ENCODE results near the gene HDAC4. TPM values are rescaled to one million over a fixed set of nuclear protein-coding genes. Genes with fewer than 3 reads are reported as not detected.

Gene HDAC4
- total RNA-seq, 1 experiment from 2014 or later, result 40.1 TPM

DNA sequence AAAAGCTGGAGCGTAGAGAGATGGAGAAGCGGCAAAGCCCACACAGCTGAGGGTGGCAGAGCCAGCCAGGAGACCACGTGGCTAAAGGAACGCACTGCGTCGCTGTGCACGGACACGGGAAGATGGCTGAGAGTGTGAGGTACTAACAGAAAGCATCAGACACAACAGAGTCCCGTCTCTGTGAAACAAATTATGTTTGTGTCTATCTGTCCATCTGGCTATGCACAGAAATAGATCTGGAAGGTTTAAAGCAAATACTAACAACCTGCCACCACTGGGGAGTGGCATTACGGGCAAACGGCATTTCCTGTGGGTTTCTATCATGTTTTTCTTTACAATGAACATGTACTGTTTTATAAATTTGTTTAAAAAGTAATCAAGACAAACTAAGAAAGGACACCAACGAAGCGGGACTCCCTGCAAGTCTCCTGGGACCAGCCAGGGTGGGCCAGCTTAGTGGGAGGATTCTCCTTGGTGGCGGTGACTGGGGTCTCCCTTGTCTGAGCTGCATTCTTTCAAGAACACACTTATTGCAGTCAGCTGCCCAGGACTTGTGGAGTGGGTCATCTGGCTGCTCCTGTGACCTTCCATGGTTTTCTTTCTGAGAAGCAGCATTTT, 290.8 kb downstream of the HDAC4 start:
- in situ Hi-C loops (cut with HindIII; ENCODE audit: low pct_unique_long_range_greater_than_20kb, low sequenced_read_pairs), result no loop called here
- ChIA-PET POLR2A (no interaction called here), CTCF (no interaction called here)
- no peak overlapping the region for H3K27ac ChIP-seq (ENCODE audit: low read length)
- TF ChIP-seq SIN3A (IDR thresholded peaks at IDR 0.05; ENCODE audit: borderline replicate concordance, insufficient read depth, low read depth, low read length) (no peak), TCF7L2 (IDR thresholded peaks at IDR 0.05; ENCODE audit: low read depth, low read length) (no peak), POLR2AphosphoS5 (IDR thresholded peaks at IDR 0.05; ENCODE audit: low read depth, low read length) (no peak), CTCF (IDR thresholded peaks at IDR 0.05) (no peak)
- TF ChIP-seq, protein P1, sequence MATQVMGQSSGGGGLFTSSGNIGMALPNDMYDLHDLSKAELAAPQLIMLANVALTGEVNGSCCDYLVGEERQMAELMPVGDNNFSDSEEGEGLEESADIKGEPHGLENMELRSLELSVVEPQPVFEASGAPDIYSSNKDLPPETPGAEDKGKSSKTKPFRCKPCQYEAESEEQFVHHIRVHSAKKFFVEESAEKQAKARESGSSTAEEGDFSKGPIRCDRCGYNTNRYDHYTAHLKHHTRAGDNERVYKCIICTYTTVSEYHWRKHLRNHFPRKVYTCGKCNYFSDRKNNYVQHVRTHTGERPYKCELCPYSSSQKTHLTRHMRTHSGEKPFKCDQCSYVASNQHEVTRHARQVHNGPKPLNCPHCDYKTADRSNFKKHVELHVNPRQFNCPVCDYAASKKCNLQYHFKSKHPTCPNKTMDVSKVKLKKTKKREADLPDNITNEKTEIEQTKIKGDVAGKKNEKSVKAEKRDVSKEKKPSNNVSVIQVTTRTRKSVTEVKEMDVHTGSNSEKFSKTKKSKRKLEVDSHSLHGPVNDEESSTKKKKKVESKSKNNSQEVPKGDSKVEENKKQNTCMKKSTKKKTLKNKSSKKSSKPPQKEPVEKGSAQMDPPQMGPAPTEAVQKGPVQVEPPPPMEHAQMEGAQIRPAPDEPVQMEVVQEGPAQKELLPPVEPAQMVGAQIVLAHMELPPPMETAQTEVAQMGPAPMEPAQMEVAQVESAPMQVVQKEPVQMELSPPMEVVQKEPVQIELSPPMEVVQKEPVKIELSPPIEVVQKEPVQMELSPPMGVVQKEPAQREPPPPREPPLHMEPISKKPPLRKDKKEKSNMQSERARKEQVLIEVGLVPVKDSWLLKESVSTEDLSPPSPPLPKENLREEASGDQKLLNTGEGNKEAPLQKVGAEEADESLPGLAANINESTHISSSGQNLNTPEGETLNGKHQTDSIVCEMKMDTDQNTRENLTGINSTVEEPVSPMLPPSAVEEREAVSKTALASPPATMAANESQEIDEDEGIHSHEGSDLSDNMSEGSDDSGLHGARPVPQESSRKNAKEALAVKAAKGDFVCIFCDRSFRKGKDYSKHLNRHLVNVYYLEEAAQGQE (IDR thresholded peaks at IDR 0.05; ENCODE audit: insufficient read depth in 1 of 2, low read depth in 2 of 2, low read length in 1 of 2), result no peak
- intact Hi-C loops (cut with micrococcal nuclease; ENCODE audit: unreplicated experiment), result loop anchor here (10.0 kb wide), 1 partner anchor 75 kb away; no protein-coding TSS in a partner anchor
- DNase-seq (ENCODE audit: low read depth, low spot score) (no peak), ATAC-seq (no peak)
- BruUV-seq (replicated peaks), result no TSS peak
- H3K27me3 ChIP-seq (ENCODE audit: control insufficient read depth, insufficient read depth, low read length), result no peaks in the 10 kb centered on the region
- H3K9me3 ChIP-seq (ENCODE audit: control insufficient read depth, insufficient read depth, low read depth, low read length), result no peaks in the 10 kb centered on the region
- no peak overlapping the region for H3K4me3 ChIP-seq (ENCODE audit: low read depth in 2 of 2, low read length in 2 of 2)
- H3K4me1 ChIP-seq (ENCODE audit: control insufficient read depth, insufficient read depth, low read length), result no peaks in the 10 kb centered on the region
- H3K36me3 ChIP-seq (ENCODE audit: control insufficient read depth, insufficient read depth, low read length), result no peaks in the 10 kb centered on the region

DNA sequence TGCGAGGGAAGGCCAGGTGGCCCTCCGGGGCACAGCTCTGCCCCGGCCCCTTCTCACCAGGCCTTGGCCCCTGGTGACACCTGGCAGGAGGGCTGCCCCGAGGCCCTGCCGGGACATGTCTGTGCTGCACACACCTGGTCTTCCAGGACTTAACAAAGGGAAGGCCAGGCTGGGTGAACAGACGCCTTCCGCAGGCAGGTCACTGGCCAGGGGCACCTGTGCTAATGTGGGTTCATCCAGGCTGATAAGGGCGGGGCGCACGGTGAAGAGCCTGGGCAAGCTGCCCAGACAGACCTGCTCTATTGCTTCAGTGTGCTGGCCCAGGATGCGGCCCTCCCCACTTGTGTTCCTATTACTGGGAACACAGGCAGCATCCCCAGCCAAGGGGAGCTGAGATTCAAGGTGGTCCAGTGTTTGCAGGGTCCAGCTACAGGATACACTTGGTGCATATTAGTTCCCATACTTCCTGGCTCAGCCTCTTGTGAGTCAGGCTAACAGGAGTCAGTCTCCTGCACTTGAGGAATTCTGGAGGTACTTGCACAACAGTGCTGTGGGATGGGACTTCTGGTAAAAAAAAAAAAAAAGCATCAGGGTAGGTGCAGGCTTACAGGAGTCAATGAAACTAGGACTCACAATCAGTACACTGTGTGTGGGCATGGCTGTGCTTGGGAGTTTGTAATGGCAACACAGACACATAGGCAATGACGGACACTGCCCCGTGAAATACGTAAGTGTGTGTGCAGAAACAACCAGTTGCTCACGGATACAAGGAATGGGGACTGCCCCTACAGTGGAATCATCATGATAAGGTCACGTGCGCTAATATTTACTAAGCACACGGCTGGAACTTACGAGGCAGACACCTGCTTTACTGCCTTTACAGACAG, 291.5 kb downstream of the HDAC4 start:
- DNase-seq (ENCODE audit: low read depth, low spot score), result no peak
- no peaks in the 10 kb centered on the region for H3K27me3 ChIP-seq (ENCODE audit: control insufficient read depth, insufficient read depth, low read length)
- TF ChIP-seq, protein P1 (IDR thresholded peaks at IDR 0.05; ENCODE audit: insufficient read depth in 1 of 2, low read depth in 2 of 2, low read length in 1 of 2), result no peak
- TF ChIP-seq CTCF (IDR thresholded peaks at IDR 0.05), result no peak
- no peak for TF ChIP-seq SIN3A (IDR thresholded peaks at IDR 0.05; ENCODE audit: borderline replicate concordance, insufficient read depth, low read depth, low read length)
- no peak for TF ChIP-seq POLR2AphosphoS5 (IDR thresholded peaks at IDR 0.05; ENCODE audit: low read depth, low read length)
- no peak for TF ChIP-seq TCF7L2 (IDR thresholded peaks at IDR 0.05; ENCODE audit: low read depth, low read length)
- H3K4me1 ChIP-seq (ENCODE audit: control insufficient read depth, insufficient read depth, low read length), result no peaks in the 10 kb centered on the region
- intact Hi-C loops (cut with micrococcal nuclease; ENCODE audit: unreplicated experiment) (loop anchor here (10.0 kb wide), 1 partner anchor 74 kb away; no protein-coding TSS in a partner anchor), in situ Hi-C loops (cut with HindIII; ENCODE audit: low pct_unique_long_range_greater_than_20kb, low sequenced_read_pairs) (no loop called here)
- no peak overlapping the region for H3K27ac ChIP-seq (ENCODE audit: low read length)
- ChIA-PET POLR2A (no interaction called here), CTCF (no interaction called here)
- H3K36me3 ChIP-seq (ENCODE audit: control insufficient read depth, insufficient read depth, low read length), result no peaks in the 10 kb centered on the region
- BruUV-seq (replicated peaks), result no TSS peak
- ATAC-seq, result no peak
- no peak overlapping the region for H3K4me3 ChIP-seq (ENCODE audit: low read depth in 2 of 2, low read length in 2 of 2)
- H3K9me3 ChIP-seq (ENCODE audit: control insufficient read depth, insufficient read depth, low read depth, low read length), result no peaks in the 10 kb centered on the region
